Measurements from ENCODE around the gene SGPL1. TPM values are rescaled to one million over a fixed set of nuclear protein-coding genes. Genes with fewer than 3 reads are reported as not detected.
"Not testable (repeated sequence)": the region's sequence is repeated elsewhere in the genome, so short reads cannot be mapped to it uniquely, and the experiment has no call there.

Gene SGPL1, protein sequence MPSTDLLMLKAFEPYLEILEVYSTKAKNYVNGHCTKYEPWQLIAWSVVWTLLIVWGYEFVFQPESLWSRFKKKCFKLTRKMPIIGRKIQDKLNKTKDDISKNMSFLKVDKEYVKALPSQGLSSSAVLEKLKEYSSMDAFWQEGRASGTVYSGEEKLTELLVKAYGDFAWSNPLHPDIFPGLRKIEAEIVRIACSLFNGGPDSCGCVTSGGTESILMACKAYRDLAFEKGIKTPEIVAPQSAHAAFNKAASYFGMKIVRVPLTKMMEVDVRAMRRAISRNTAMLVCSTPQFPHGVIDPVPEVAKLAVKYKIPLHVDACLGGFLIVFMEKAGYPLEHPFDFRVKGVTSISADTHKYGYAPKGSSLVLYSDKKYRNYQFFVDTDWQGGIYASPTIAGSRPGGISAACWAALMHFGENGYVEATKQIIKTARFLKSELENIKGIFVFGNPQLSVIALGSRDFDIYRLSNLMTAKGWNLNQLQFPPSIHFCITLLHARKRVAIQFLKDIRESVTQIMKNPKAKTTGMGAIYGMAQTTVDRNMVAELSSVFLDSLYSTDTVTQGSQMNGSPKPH
- 33.1 and 35.1 TPM in 2 replicates for polyA plus RNA-seq (2014; cell fraction: cytosol; rRNA removed)
- polyA plus RNA-seq (2014; cell fraction: nucleus; rRNA removed), result 27.0 and 36.4 TPM in 2 replicates

DNA sequence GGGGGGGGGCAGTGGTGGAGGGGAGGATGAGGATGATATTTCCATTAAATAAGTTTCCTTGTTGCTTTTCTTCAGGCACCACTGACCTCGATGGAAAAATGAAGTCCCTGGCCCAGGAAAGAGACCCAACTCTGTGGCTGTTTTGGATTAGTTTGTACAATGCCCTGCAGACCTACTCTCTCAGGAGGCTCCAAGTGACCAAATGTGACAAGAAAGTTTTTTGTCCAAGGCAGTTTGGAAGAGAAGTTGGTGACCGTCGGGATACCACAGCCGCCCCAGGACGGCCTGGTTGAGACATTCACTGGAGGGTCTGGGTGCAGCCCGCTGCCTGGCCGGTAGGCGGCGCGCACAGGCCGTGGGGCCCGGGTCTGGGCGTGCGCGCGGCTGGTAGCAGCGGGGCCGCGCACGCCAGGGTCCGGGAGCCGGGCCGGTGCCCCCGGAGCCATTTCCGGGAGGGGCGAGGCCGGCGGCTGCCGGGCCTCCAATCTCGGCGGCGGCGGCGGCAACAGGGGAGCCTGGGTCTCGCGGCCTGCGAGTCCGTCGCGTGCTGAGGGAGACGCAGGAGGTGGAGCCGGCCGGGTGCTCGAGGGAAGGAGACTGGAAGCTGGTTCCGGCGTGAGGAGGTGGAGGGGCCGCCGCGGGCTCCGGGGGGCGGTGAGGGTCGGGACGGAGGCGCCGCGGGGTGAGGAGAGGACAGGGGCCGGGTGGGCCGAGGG lies at the start of gene SGPL1:
Gene SGPL1 (plus strand): TSS at position 445 of the 716 bp plus-strand sequence. CDS start 906 bp downstream, outside the sequence.
- DNase-seq (ENCODE audit: low spot score), result peak; percentile 77

DNA sequence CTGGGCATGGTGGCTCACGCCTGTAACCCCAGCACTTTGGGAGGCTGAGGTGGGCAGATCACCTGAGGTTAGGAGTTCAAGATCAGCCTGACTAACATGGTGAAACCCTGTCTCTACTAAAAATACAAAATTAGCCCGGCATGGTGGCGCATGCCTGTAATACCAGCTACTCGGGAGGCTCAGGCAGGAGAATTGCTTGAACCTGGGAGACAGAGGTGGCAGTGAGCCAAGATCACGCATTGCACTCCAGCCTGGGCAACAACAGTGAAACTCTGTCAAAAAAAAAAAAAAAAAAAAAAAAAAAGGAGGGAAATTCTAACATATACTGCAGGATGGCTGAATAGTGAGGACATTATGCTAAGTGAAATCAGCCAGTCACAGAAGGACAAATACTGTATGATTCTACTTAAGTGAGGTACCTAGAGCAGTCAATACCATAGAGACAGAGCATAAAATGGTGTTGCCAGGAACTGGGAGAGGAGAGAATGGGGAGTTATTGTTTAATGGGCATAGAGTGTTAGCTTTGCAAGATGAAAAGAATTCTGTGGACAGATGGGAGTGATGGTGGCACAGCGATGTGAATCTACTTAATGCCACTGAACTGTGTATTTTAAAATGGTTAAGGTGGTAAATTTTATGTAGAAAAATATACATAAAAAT lies 47.6 kb upstream of the SGPL1 start:
- not testable (repeated sequence) for DNase-seq (ENCODE audit: low spot score)

DNA sequence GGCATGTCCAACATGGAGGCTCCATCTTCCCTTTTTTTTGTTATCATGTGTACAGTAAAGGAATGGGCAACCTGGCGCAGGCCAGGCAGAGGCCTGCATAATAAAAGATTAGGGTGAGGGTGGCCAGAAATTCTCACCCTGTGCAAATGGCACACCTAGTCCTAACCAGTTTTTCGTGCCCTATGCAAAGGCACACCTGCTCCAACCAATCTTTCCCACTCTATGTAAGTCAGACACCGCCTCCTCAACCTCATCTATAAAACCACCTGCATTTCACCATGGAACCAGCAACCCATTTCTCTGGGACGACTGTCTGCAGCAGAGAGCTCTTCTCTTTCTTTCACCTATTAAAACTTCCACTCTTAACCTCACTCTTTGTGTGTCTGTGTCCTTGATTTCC lies 46.6 kb upstream of the SGPL1 start:
- DNase-seq (ENCODE audit: low spot score), result no peak

DNA sequence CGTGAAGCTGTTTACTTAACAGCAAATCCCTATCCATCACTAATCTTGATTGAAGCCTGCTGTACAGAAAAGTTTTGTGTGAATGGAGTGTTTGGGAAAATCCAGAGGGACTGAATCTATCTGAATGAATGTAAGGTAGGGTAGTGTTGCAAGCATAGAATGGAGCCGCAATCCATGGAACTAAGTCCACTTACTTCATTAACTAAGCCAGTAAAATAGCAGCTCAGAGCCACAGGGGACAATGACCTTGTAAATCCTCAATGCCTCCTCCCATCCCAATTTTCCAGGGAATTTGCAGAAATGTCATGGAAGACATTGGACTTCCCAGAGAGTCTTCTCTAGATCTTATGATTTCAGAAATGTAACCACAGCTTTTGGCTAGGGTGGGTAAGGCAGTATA lies 45.7 kb upstream of the SGPL1 start:
- DNase-seq (ENCODE audit: low spot score), result no peak

DNA sequence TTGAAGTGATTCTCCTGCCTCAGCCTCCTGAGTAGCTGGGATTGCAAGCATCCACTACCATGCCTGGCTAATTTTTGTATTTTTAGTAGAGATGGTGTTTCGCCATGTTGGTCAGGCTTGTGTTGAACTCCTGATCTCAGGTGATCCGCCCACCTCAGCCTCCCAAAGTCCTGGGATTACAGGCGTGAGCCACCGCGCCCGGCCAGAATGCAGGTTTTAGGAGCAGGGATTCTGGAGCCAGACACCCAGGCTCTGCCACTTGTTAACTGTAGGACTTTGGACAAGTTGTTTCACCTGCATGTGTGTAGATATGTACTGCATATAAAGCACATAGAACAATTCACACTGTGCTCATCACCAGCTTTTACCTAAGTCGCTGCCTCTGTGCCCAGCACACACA lies 45.2 kb upstream of the SGPL1 start:
- not testable (repeated sequence) for DNase-seq (ENCODE audit: low spot score)

DNA sequence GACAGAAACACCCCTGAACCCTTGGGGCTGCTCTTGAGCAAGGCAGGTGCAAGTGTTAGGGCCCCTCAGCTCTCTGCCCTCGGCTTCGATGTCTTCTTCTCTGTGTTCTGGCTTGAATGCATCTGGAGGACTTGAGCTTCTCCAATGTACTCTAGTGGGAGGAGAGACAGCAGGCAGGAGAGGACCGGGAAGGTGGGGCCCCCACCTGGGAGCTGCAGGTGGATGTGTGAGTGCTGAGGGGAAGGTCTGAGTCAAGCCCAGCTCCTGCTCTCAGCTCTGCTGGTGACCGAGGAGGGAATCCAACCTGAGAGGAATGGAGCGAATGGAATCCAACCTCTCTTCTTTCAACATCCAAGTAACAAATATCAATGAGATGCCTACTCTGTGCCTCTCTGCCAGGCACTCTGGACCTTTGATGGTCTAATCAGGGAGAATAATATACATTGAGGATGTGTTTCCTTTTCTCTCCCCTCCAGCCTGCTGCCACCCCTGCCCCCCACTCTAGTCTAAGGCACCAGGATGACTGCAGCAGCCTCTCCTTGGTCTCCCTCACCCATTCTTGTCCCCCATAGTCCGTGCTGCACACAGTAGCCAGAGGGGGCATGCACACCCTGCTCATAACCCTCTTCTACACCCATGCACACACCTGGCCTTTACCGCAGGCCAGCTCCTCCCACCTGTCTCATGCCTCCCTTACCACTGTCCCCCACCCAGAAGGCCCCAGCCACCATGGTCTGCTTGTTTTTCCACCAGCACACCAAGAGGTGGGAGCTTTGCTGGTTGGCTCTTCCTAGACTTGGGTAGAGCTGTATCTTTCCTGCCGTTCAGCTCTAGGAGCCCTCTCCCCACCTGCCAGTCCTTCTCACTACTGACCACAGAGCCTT lies 44.2 kb upstream of the SGPL1 start:
- no peak for DNase-seq (ENCODE audit: low spot score)

DNA sequence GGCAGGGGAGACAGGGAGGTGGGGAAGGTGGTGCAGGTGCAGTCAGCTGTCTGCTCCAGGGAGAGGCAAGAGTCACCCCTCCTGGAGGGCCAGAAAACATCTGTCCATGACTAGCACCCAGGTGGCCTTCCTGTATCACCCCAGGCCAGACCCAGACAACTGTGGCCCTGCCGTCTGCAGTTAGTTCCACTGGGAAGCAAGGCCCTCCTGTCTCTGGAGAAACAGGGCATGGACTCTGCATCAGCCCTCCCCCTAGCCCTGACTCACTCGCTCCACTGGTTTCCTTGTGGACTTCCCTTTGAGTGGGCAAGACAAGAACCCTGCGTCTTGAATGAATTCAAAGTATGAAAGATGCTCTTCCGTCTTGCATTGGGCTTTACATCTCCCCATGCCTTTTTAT lies 43.1 kb upstream of the SGPL1 start:
- DNase-seq (ENCODE audit: low spot score), result no peak

DNA sequence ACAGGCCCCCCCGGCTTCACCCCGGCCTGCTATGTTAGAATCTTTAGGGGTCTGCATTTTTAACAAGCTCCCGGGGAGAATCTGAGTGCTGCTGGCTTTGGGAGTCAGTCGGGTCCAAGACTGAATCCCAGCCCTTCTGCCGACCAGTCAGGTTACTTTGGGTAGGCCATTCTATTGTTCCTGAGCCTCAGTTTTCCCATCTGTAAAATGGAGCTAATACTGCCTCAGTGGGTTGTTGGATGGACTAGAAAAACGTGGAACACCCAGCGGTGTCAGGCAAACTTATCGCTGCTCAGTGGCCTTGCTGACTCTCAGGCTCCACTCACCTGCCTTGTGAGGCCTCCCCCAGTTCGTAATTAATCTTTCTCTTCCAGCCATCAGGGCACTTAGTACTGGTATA lies 42.3 kb upstream of the SGPL1 start:
- no peak for DNase-seq (ENCODE audit: low spot score)

DNA sequence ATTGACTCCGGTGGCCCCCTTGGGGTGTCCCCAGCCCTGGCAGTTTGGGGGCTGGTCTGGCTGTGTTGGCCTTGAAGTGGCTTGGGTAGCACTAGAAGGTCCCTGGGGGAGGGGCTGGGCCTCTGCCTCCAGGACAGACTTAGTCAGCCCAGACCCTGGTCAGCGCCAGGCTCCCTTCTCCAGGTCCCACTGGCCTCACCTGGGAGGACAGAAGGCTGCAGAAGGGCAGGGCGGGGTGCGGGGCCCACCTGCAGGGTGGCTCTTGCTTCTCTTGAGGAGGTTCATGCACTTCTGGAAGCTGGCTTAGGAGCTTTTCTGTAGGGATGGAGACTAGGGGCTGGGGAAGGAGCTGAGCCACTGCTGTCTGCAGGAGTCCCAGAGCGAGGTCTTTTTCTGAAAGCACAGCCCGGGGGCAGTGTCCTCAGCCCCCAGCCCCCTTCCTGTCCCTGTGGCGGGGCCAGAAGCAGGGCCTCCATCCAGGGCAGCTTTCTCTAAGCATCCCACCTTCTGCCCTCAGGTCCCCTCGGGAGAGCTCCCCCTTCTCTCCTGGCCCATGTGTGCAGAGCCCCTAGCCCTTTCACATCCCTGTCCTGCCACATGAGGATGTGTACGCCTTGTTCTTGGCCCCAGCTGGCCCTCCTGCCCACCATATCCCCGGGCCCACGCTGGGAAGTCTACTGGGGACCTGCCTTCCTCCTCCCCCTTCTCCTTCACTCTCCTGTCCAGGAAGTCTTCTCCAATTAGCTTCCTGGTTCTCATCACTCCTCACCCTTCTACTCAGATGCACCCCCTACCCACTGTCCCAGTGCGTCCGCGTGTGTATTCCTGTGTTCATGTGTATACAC lies 41.6 kb upstream of the SGPL1 start:
- no peak for DNase-seq (ENCODE audit: low spot score)

DNA sequence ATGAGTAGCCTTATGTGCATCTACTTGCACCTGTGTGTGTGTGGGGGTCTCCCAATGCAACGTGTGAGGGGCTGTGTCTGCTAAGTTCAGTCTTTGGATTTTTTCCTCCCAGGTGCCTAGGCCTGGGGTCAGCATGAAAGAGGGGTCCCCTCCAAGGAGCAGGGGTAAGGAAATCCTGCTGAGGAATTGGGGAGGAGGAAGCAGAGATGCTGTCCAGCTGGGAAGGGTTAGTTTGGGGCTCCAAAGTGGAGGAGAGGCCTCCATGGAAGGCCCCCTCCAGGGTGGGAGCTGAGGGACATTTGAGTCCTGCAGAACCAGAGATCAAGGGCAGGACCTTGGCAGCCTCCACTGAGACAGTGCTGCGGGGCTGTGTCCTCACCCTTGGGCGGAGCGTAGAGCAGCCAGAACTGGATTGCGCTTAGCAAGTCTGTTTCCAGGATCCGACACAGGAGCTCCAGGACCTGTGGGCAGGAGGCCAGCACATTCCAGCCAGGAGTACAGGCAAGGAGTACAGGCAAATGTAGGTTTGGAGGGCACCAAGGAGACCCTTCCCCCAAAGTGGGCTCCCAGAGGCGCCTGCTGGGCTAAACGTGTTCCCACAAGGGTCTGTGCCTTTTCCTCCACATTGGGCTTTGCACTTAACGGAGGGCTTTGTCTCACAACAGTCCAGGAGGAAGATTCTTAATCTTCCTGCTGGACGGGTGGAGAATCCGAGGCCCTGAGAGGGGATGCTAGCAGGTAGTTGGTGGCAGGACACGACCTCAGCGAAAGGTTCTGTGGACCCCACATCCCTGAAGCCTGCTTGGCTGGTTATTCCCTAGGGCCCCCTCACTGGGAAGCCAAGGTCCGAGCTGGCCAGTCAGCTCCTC lies 40.7 kb upstream of the SGPL1 start:
- no peak for DNase-seq (ENCODE audit: low spot score)

DNA sequence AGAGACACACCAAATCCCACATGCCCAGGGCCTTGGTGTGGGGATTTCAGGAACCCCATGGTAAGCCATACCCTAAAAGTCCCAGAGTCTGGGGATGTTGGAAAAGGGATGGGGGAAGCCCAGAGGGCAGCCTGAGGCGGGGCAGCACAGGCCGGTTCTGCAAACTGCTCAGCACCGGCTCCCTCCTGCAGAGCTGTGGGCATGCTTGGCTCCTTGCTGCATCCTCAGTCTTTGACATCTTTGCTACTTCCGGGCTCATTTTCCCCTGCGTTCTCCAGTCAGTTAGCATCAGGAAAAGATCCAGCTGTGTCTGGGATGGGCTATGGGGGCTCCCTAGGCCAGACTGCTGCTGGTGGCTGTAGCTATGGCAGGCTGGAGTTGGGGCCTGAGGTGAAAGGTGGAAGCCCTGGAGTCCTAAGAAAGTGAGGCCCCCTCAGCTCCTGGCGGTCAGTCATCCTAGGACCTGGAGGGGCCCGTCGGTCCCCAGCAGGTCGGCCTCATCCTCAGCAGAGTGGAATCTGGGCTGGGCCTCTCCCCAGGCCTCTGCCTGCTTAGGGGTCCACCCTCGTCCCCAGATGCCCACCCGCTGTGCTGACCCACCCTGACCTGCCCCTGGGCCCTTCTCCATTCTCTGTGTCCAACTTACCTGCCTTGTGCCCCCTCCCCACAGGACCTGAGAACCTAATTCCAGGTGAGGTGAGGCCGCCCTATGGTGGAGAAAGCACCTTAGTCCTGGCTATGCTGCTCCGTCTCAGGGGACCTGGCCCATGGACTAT lies 39.9 kb upstream of the SGPL1 start:
- DNase-seq (ENCODE audit: low spot score), result no peak

DNA sequence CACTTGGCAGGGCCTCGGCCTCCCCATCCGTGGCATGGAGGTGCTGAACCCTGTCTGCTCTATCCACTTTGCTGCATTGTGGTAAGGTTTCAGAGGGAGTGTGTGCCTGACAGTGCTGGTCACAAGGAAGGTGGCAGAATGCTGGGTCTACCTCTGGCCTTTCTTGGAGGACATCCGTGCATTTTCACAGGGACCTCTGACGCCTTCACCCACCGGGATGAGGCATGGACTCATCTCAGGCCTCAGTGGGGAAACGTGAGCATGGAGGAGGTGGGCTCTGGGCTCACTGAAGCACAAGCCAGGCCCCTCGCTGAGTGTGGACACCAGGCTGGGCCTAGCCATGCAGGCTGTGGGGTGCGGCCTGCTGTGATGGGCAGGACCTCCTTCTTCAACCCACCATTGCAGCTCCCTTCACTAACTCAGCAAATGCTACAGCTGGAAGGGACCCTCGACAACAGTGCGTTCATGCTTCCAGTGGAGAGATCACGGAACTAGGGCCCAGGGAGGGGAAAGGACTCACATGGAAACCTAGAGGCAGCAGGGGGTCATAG lies 39.2 kb upstream of the SGPL1 start:
- no peak for DNase-seq (ENCODE audit: low spot score)

DNA sequence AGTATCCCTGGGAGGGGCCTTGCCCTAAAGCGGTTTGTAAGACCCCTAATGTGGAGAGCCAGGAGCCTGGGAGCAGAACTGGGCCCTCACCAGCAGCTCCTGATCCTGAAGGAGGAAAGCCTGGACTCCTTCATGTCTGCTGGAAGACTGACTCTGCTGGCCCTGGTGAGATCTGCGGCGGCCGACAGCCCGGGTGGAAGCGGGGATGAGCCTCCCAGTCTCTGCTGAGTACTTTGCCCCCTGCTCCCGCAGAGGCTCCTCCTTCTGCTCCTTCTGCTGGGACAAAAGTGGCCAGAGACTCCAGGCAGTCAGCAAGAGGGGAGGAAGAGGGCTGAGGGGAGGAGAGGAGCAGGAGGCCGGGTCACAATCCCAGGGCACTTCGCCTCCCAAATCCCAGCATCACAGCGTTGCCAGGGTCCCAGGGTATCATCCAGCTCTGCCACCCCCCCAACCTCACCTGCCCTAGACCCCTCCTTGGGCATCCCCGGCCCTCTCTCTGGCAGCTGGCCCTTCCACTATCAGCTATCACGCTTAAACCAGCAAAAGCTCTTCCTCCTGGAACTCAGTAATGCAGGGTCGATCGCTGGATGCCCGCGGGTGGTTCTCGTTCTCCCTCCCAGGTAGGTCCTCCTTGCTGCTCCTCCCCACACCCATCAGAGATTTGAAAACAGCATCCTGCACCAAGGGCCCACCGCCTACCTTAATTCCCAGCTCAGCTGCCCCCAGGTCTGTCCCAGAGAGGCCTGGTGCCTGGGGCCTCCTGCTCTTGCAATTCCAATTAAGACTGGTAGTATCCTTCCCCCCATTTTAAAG lies 38.5 kb upstream of the SGPL1 start:
- DNase-seq (ENCODE audit: low spot score), result no peak

DNA sequence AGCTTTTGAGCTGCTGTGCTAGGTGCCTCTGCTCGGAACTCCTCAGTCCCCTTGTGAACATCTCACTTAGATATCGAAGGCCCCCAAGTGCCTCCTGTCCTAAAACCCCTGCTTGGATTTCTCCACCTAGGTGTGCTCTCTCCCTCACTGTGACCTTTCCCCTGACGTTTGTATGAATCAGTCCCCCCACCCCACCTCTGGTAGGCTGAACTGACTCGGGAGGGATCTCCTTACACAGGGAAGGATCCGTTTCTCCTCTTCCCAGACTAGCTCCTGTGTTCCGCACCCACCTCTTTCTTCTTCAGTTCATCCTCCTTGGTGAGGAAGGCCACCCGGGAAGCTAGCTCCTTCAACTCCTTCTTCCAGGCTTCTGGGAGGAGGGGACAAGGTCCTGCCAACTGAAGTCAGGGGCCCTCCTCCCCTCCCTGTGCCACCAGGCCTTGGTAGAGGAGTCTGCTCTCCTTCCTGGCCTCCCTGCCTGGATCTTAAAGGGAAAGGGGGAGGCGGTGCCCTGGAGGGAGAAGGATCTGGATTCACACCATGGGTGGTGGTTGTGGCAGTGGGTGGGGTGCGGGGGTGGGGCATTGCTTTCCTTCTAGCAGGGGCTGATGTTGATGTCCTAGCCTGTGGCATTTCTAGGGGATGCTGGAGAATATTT lies 37.4 kb upstream of the SGPL1 start:
- no peak for DNase-seq (ENCODE audit: low spot score)

DNA sequence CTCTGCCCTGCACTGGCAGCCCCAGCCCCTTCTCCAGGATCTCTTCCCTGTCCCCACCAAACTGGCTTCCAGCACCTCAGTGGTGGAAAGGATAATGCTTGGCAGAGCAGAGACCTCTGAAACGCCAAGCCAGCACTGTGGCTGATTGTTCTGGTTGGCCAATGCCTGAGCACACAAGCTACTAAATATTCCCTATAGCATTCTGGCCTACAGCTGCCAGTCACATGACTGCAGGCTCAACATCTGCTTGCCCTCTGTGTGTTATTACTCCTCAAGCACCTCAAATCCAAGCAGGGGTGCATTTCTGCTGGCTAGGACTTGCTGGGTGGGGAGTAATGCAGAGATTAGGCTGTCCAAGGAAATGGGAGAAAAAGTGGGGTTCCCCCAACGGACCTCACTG lies 36.7 kb upstream of the SGPL1 start:
- no peak for DNase-seq (ENCODE audit: low spot score)
